ENCODE data around the gene DUS1L.

DUS1L gene

DNA sequence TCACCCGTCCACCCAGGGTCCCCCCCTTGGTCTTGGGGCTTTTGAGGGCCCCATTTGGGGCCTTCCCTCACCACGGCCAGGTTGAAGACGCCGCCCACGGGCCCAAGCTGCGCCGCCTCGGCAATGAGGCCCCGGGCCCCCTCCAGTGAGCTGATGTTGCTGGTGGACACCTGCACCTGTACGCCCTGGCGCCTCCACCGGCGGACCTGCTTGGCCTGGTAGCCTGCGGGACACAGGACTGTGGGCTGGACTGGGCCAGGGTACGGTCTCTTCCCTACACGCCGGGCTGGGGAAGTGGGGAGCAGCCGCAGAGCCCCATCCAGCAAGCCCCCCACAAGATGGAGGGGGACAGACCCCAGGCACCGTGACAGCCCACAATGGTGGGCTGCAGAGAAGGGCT, 16.9 kb upstream of the DUS1L start:
- TF ChIP-seq, protein P1, sequence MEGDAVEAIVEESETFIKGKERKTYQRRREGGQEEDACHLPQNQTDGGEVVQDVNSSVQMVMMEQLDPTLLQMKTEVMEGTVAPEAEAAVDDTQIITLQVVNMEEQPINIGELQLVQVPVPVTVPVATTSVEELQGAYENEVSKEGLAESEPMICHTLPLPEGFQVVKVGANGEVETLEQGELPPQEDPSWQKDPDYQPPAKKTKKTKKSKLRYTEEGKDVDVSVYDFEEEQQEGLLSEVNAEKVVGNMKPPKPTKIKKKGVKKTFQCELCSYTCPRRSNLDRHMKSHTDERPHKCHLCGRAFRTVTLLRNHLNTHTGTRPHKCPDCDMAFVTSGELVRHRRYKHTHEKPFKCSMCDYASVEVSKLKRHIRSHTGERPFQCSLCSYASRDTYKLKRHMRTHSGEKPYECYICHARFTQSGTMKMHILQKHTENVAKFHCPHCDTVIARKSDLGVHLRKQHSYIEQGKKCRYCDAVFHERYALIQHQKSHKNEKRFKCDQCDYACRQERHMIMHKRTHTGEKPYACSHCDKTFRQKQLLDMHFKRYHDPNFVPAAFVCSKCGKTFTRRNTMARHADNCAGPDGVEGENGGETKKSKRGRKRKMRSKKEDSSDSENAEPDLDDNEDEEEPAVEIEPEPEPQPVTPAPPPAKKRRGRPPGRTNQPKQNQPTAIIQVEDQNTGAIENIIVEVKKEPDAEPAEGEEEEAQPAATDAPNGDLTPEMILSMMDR (conservative IDR thresholded peaks at IDR 0.05; ENCODE audit: low read length), result no peak
- no peak for DNase-seq (ENCODE audit: low read depth)
- H3K4me3 ChIP-seq (ENCODE audit: low read length), result no peak overlapping the region

- no peak for DNase-seq (ENCODE audit: low read depth)
- TF ChIP-seq, protein P1 (conservative IDR thresholded peaks at IDR 0.05; ENCODE audit: low read length), result no peak
- no peak overlapping the region for H3K4me3 ChIP-seq (ENCODE audit: low read length)
These were observed 16.4 kb upstream of the DUS1L start for GRCh38 chr17:82081966-82082365.

DNA sequence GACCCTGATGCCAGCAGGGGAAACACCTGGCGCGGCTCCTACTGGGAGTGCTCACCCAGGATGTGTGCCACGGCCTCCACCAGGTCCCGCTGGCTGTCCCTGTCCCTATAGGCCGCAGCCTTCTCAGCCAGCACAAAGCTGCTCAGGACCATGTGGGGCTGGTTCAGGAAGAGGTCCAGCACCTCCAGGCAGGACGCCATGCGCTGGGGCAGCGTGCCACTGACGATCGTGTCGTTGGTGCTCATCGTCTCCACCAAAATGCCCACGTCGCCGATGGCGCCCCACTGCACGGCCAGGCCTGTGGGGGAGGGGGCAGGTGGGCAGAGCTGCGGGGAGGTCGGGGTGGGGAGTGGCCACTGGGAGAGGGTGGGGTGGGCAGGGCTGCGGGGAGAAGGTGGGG, 15.9 kb upstream of the DUS1L start:
- H3K4me3 ChIP-seq (ENCODE audit: low read length), result no peak overlapping the region
- no peak for DNase-seq (ENCODE audit: low read depth)
- TF ChIP-seq, protein P1 (conservative IDR thresholded peaks at IDR 0.05; ENCODE audit: low read length), result no peak

- no peak for DNase-seq (ENCODE audit: low read depth)
- H3K4me3 ChIP-seq (ENCODE audit: low read length), result no peak overlapping the region
- TF ChIP-seq, protein P1 (conservative IDR thresholded peaks at IDR 0.05; ENCODE audit: low read length), result no peak
These were observed 15.3 kb upstream of the DUS1L start for GRCh38 chr17:82080789-82081464.

GRCh38 chr17:82080048-82080788, 14.6 kb upstream of the DUS1L start:
- TF ChIP-seq, protein P1 (conservative IDR thresholded peaks at IDR 0.05; ENCODE audit: low read length), result no peak
- no peak for DNase-seq (ENCODE audit: low read depth)
- no peak overlapping the region for H3K4me3 ChIP-seq (ENCODE audit: low read length)

DNA sequence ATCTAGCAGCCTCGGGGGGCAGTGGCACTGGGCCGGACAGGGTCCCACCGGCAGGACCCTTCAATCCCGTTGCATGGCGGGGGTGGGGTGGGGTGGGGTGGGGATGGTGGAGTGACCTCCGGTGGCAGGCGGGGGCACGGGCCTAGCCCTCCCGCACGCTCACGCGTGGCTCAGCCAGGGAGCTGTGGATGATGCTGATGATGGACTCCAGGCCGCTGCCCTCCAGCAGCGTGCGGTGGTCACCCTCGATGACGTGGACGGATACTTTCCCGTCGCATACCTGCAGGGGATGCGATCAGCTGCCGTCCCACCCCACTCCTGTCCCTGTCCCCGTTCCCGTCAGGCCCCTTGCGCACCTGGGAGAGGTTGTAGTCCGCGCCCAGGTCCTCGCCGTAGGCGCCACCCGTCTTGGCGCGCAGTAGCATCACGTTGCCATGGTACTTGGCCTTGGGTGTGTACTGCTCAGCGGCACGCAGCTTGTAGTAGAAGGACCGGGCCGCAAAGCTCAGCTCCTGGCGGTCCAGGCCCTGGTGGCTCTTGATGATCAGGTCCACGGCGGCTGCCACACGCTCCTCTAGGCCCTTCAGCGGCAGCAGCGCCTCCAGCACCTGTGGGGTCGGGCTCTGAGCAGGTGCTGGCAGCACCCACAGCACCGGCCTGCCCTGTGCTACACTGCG, 13.5 kb upstream of the DUS1L start:
- TF ChIP-seq, protein P1 (conservative IDR thresholded peaks at IDR 0.05; ENCODE audit: low read length), result no peak
- DNase-seq (ENCODE audit: low read depth), result no peak

More for the DNA sequence above, 13.5 kb upstream of the DUS1L start:
- H3K4me3 ChIP-seq (ENCODE audit: low read length), result no peak overlapping the region
